Stimulated activated CD4-positive, alpha-beta T cell treated with anti-CD3 and anti-CD28 coated beads, Interleukin-15, amount 100 ng/mL, for 24 hours (primary cell): Measurements from ENCODE around the gene KCNIP3.

Experiments
- DNase-seq: peaks from one replicate; pipeline ENCODE4 v3.0.0-alpha.2; 2020

Gene KCNIP3

GRCh38 chr2:95275151-95275515, 22.0 kb upstream of the KCNIP3 start:
- no peak for DNase-seq

- no peak for DNase-seq
Observed at GRCh38 chr2:95275601-95276243, 21.4 kb upstream of the KCNIP3 start.

- no peak for DNase-seq
Observed at GRCh38 chr2:95276244-95276887, 20.8 kb upstream of the KCNIP3 start.

GRCh38 chr2:95276888-95277245, 20.3 kb upstream of the KCNIP3 start:
- no peak for DNase-seq

GRCh38 chr2:95277246-95277906, 19.8 kb upstream of the KCNIP3 start:
- DNase-seq = no peak

GRCh38 chr2:95278051-95278471, 19.1 kb upstream of the KCNIP3 start:
- DNase-seq = no peak

GRCh38 chr2:95278637-95279225, 18.4 kb upstream of the KCNIP3 start:
- DNase-seq = no peak

- no peak for DNase-seq
Observed at GRCh38 chr2:95279435-95280035, 17.6 kb upstream of the KCNIP3 start.

- no peak for DNase-seq
Observed at GRCh38 chr2:95281071-95281470, 16.1 kb upstream of the KCNIP3 start.

GRCh38 chr2:95281786-95282185, 15.4 kb upstream of the KCNIP3 start:
- no peak for DNase-seq

- DNase-seq = no peak
Observed at GRCh38 chr2:95282458-95282857, 14.7 kb upstream of the KCNIP3 start.

GRCh38 chr2:95283562-95283961, 13.6 kb upstream of the KCNIP3 start:
- DNase-seq = no peak

GRCh38 chr2:95284886-95285541, 12.1 kb upstream of the KCNIP3 start:
- no peak for DNase-seq

GRCh38 chr2:95285542-95285932, 11.6 kb upstream of the KCNIP3 start:
- no peak for DNase-seq

GRCh38 chr2:95287336-95287735, 9.8 kb upstream of the KCNIP3 start:
- no peak for DNase-seq

GRCh38 chr2:95287806-95288205, 9.3 kb upstream of the KCNIP3 start:
- no peak for DNase-seq

- no peak for DNase-seq
Observed at GRCh38 chr2:95289253-95289652, 7.9 kb upstream of the KCNIP3 start.

- DNase-seq = no peak
Observed at GRCh38 chr2:95291222-95291621, 5.9 kb upstream of the KCNIP3 start.

GRCh38 chr2:95292623-95293260, 4.4 kb upstream of the KCNIP3 start:
- DNase-seq = no peak

- DNase-seq = no peak
Observed at GRCh38 chr2:95294579-95295250, 2.4 kb upstream of the KCNIP3 start.

GRCh38 chr2:95295376-95295775, 1.8 kb upstream of the KCNIP3 start:
- no peak for DNase-seq

GRCh38 chr2:95296011-95296410, 1.1 kb upstream of the KCNIP3 start:
- no peak for DNase-seq
